ENCODE measurements around the gene MEGF9.
"Not testable (repeated sequence)": the region's sequence is repeated elsewhere in the genome, so short reads cannot be mapped to it uniquely, and the experiment has no call there.

The MEGF9 gene

GRCh38 chr9:120642129-120642770 lies 72.0 kb downstream of the MEGF9 start:
- peaks cover 5 to 12% (median 9%) of the 10 kb centered on the region in 4 experiments for H3K4me1 ChIP-seq (ENCODE audit: control extremely low read depth in 1 of 4, control insufficient read depth in 4 of 4, insufficient read depth in 4 of 4, low read length in 3 of 4)
- WGBS (ENCODE audit: insufficient coverage), result 94% methylated on average over 2 of the region's 3 CpGs
- peaks cover 0 to 2% (median 0%) of the 10 kb centered on the region in 5 experiments for H3K9me3 ChIP-seq (ENCODE audit: control extremely low read depth in 1 of 5, control insufficient read depth in 4 of 5, insufficient read depth in 2 of 5, low read depth in 1 of 5, low read length in 4 of 5)
- H3K4me3 ChIP-seq (ENCODE audit: control insufficient read depth in 1 of 7, extremely low read depth in 1 of 7, insufficient read depth in 4 of 7, low read depth in 2 of 7, low read length in 6 of 7), result no peak overlapping the region
- DNase-seq, result peak in 1 of 3 donors; percentile 23
- POLR2A ChIA-PET, result no interaction called here
- H3K36me3 ChIP-seq (ENCODE audit: control insufficient read depth in 4 of 4, insufficient read depth in 4 of 4, low read length in 3 of 4), result no peaks in the 10 kb centered on the region
- H3K27me3 ChIP-seq (replicated peaks in 2 of 5; ENCODE audit: control insufficient read depth in 4 of 5, insufficient read depth in 5 of 5, low read length in 4 of 5), result no peaks in the 10 kb centered on the region
- H3K27ac ChIP-seq (ENCODE audit: insufficient read depth in 1 of 2, low read depth in 1 of 2, low read length in 2 of 2, poor library complexity in 1 of 2, severe bottlenecking in 2 of 2), result no peak overlapping the region
- CTCF ChIA-PET, result interaction anchor here (2.2 kb wide), 1 partner anchor 22 kb away, joined by 5 read pairs; no protein-coding TSS in a partner anchor

DNA sequence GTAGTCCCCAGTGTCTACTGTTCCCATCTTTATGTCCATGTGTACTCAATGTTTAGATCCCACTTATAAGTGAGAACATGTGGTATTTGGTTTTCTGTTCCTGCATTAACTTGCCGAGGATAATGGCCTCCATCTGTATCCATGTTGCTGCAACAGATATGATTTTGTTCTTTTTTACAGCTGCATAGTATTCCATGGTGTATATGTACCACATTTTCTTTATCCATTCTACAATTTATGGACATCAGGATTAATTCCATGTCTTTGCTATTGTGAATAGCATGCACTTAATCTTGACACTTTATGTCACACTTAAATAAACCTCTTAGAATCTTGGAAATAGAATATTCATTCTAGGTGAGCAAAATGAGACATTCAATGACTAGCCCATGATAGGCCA lies 73.4 kb downstream of the MEGF9 start:
- WGBS (ENCODE audit: insufficient coverage), result no CpG with 5 or more reads among the region's 1 CpG
- peaks cover 5 to 12% (median 9%) of the 10 kb centered on the region in 4 experiments for H3K4me1 ChIP-seq (ENCODE audit: control extremely low read depth in 1 of 4, control insufficient read depth in 4 of 4, insufficient read depth in 4 of 4, low read length in 3 of 4)
- POLR2A ChIA-PET; H3K27me3 ChIP-seq (replicated peaks in 2 of 5; ENCODE audit: control insufficient read depth in 4 of 5, insufficient read depth in 5 of 5, low read length in 4 of 5); H3K4me3 ChIP-seq (ENCODE audit: control insufficient read depth in 1 of 7, extremely low read depth in 1 of 7, insufficient read depth in 4 of 7, low read depth in 2 of 7, low read length in 6 of 7); H3K27ac ChIP-seq (ENCODE audit: insufficient read depth in 1 of 2, low read depth in 1 of 2, low read length in 2 of 2, poor library complexity in 1 of 2, severe bottlenecking in 2 of 2); DNase-seq; H3K9me3 ChIP-seq (ENCODE audit: control extremely low read depth in 1 of 5, control insufficient read depth in 4 of 5, insufficient read depth in 2 of 5, low read depth in 1 of 5, low read length in 4 of 5); CTCF ChIA-PET; H3K36me3 ChIP-seq (ENCODE audit: control insufficient read depth in 4 of 4, insufficient read depth in 4 of 4, low read length in 3 of 4): not testable (repeated sequence)

DNA sequence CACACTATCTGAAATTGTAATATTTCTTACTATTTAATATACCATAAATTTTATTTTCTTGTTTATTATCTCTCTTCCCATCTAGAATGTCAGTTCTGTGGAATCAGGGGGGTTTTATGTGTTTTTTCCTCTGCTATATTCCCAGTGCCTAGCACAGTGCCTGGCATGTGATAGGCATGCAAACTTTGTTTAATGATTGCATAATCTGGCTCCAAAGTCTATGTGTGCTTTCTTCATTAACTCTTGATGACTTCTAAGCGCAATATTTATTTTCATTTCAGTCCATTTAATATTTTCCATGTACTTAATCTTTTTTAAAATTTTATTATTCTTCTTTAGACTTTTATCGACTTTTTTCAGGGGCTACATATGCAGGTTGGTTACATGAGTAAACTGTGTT lies 73.9 kb downstream of the MEGF9 start:
- DNase-seq, result no peak
- ChIA-PET POLR2A (no interaction called here), CTCF (no interaction called here)
- Histone ChIP-seq H3K27me3 (replicated peaks in 2 of 5; ENCODE audit: control insufficient read depth in 4 of 5, insufficient read depth in 5 of 5, low read length in 4 of 5) (no peaks in the 10 kb centered on the region), H3K9me3 (ENCODE audit: control extremely low read depth in 1 of 5, control insufficient read depth in 4 of 5, insufficient read depth in 2 of 5, low read depth in 1 of 5, low read length in 4 of 5) (peaks cover 3 to 13% (median 5%) of the 10 kb centered on the region in 5 experiments), H3K27ac (ENCODE audit: insufficient read depth in 1 of 2, low read depth in 1 of 2, low read length in 2 of 2, poor library complexity in 1 of 2, severe bottlenecking in 2 of 2) (no peak overlapping the region), H3K4me1 (ENCODE audit: control extremely low read depth in 1 of 4, control insufficient read depth in 4 of 4, insufficient read depth in 4 of 4, low read length in 3 of 4) (peaks cover 5 to 12% (median 9%) of the 10 kb centered on the region in 4 experiments), H3K4me3 (ENCODE audit: control insufficient read depth in 1 of 7, extremely low read depth in 1 of 7, insufficient read depth in 4 of 7, low read depth in 2 of 7, low read length in 6 of 7) (no peak overlapping the region), H3K36me3 (ENCODE audit: control insufficient read depth in 4 of 4, insufficient read depth in 4 of 4, low read length in 3 of 4) (no peaks in the 10 kb centered on the region)
- WGBS (ENCODE audit: insufficient coverage), result no CpG with 5 or more reads among the region's 2 CpGs

GRCh38 chr9:120637919-120638318 lies 76.4 kb downstream of the MEGF9 start:
- peaks cover 6 to 23% (median 7%) of the 10 kb centered on the region in 5 experiments for H3K9me3 ChIP-seq (ENCODE audit: control extremely low read depth in 1 of 5, control insufficient read depth in 4 of 5, insufficient read depth in 2 of 5, low read depth in 1 of 5, low read length in 4 of 5)
- no peaks in the 10 kb centered on the region for H3K27me3 ChIP-seq (replicated peaks in 2 of 5; ENCODE audit: control insufficient read depth in 4 of 5, insufficient read depth in 5 of 5, low read length in 4 of 5)
- no peak overlapping the region for H3K4me3 ChIP-seq (ENCODE audit: control insufficient read depth in 1 of 7, extremely low read depth in 1 of 7, insufficient read depth in 4 of 7, low read depth in 2 of 7, low read length in 6 of 7)
- H3K4me1 ChIP-seq (ENCODE audit: control extremely low read depth in 1 of 4, control insufficient read depth in 4 of 4, insufficient read depth in 4 of 4, low read length in 3 of 4), result no peaks in the 10 kb centered on the region
- CTCF ChIA-PET, result interaction anchor here (1.2 kb wide), 1 partner anchor 31 kb away, joined by 3 read pairs; no protein-coding TSS in a partner anchor
- no peak for DNase-seq
- POLR2A ChIA-PET, result no interaction called here
- no peaks in the 10 kb centered on the region for H3K36me3 ChIP-seq (ENCODE audit: control insufficient read depth in 4 of 4, insufficient read depth in 4 of 4, low read length in 3 of 4)
- H3K27ac ChIP-seq (ENCODE audit: insufficient read depth in 1 of 2, low read depth in 1 of 2, low read length in 2 of 2, poor library complexity in 1 of 2, severe bottlenecking in 2 of 2), result no peak overlapping the region
- 100% methylated on average over 4 of the region's 5 CpGs for WGBS (ENCODE audit: insufficient coverage)

- POLR2A ChIA-PET, result no interaction called here
- CTCF ChIA-PET, result no interaction called here
Measured at GRCh38 chr9:120636194-120636957, 77.9 kb downstream of the MEGF9 start.

GRCh38 chr9:120635011-120635410 lies 79.3 kb downstream of the MEGF9 start:
- ChIA-PET POLR2A (no interaction called here), CTCF (no interaction called here)
- H3K4me1 ChIP-seq (ENCODE audit: control extremely low read depth in 1 of 4, control insufficient read depth in 4 of 4, insufficient read depth in 4 of 4, low read length in 3 of 4), result no peaks in the 10 kb centered on the region
- no peak for DNase-seq
- peaks cover 5 to 21% (median 7%) of the 10 kb centered on the region in 5 experiments for H3K9me3 ChIP-seq (ENCODE audit: control extremely low read depth in 1 of 5, control insufficient read depth in 4 of 5, insufficient read depth in 2 of 5, low read depth in 1 of 5, low read length in 4 of 5)
- no peak overlapping the region for H3K27ac ChIP-seq (ENCODE audit: insufficient read depth in 1 of 2, low read depth in 1 of 2, low read length in 2 of 2, poor library complexity in 1 of 2, severe bottlenecking in 2 of 2)
- WGBS (ENCODE audit: insufficient coverage), result 86% methylated on average over 1 of the region's 1 CpG
- no peaks in the 10 kb centered on the region for H3K36me3 ChIP-seq (ENCODE audit: control insufficient read depth in 4 of 4, insufficient read depth in 4 of 4, low read length in 3 of 4)
- no peak overlapping the region for H3K4me3 ChIP-seq (ENCODE audit: control insufficient read depth in 1 of 7, extremely low read depth in 1 of 7, insufficient read depth in 4 of 7, low read depth in 2 of 7, low read length in 6 of 7)
- H3K27me3 ChIP-seq (replicated peaks in 2 of 5; ENCODE audit: control insufficient read depth in 4 of 5, insufficient read depth in 5 of 5, low read length in 4 of 5), result no peaks in the 10 kb centered on the region

More at GRCh38 chr9:120636194-120636957, 77.9 kb downstream of the MEGF9 start:
- Histone ChIP-seq H3K27ac (ENCODE audit: insufficient read depth in 1 of 2, low read depth in 1 of 2, low read length in 2 of 2, poor library complexity in 1 of 2, severe bottlenecking in 2 of 2) (no peak overlapping the region), H3K4me1 (ENCODE audit: control extremely low read depth in 1 of 4, control insufficient read depth in 4 of 4, insufficient read depth in 4 of 4, low read length in 3 of 4) (no peaks in the 10 kb centered on the region), H3K36me3 (ENCODE audit: control insufficient read depth in 4 of 4, insufficient read depth in 4 of 4, low read length in 3 of 4) (no peaks in the 10 kb centered on the region), H3K4me3 (ENCODE audit: control insufficient read depth in 1 of 7, extremely low read depth in 1 of 7, insufficient read depth in 4 of 7, low read depth in 2 of 7, low read length in 6 of 7) (no peak overlapping the region), H3K27me3 (replicated peaks in 2 of 5; ENCODE audit: control insufficient read depth in 4 of 5, insufficient read depth in 5 of 5, low read length in 4 of 5) (no peaks in the 10 kb centered on the region), H3K9me3 (ENCODE audit: control extremely low read depth in 1 of 5, control insufficient read depth in 4 of 5, insufficient read depth in 2 of 5, low read depth in 1 of 5, low read length in 4 of 5) (peaks cover 6 to 23% (median 7%) of the 10 kb centered on the region in 5 experiments)
- WGBS (ENCODE audit: insufficient coverage), result 95% methylated on average over 3 of the region's 25 CpGs
- no peak for DNase-seq

DNA sequence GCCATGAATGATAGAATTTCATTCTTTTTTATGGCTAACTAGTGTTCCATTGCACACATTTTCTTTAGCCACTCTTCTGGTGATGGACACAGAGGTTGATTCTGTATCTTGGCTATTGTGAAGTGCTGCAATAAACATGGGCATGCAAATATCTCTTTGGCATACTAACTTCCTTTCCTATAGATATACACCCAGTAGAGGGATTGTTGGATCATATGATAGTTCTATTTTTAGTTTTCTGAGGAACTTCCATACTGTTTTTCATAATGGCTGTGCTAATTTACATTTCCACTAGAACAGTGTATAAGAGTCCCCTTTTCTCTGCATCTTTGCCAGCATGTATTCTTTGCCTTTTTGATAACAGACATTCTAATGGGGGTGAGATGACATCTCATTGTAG lies 83.9 kb downstream of the MEGF9 start:
- Histone ChIP-seq H3K9me3 (ENCODE audit: control extremely low read depth in 1 of 5, control insufficient read depth in 4 of 5, insufficient read depth in 2 of 5, low read depth in 1 of 5, low read length in 4 of 5) (peaks cover 2 to 9% (median 2%) of the 10 kb centered on the region in 5 experiments), H3K27me3 (replicated peaks in 2 of 5; ENCODE audit: control insufficient read depth in 4 of 5, insufficient read depth in 5 of 5, low read length in 4 of 5) (no peaks in the 10 kb centered on the region), H3K4me3 (ENCODE audit: control insufficient read depth in 1 of 7, extremely low read depth in 1 of 7, insufficient read depth in 4 of 7, low read depth in 2 of 7, low read length in 6 of 7) (no peak overlapping the region), H3K4me1 (ENCODE audit: control extremely low read depth in 1 of 4, control insufficient read depth in 4 of 4, insufficient read depth in 4 of 4, low read length in 3 of 4) (no peaks in the 10 kb centered on the region), H3K27ac (ENCODE audit: insufficient read depth in 1 of 2, low read depth in 1 of 2, low read length in 2 of 2, poor library complexity in 1 of 2, severe bottlenecking in 2 of 2) (no peak overlapping the region), H3K36me3 (ENCODE audit: control insufficient read depth in 4 of 4, insufficient read depth in 4 of 4, low read length in 3 of 4) (no peaks in the 10 kb centered on the region)
- POLR2A ChIA-PET, result no interaction called here
- DNase-seq, result no peak
- CTCF ChIA-PET, result no interaction called here

Data from common myeloid progenitor, CD34-positive (primary cell).